ENCODE measurements around the gene PDZD7. TPM values are rescaled to one million over a fixed set of nuclear protein-coding genes. Genes with fewer than 3 reads are reported as not detected.
A peak's percentile ranks its signal among the peaks of the same experiment; 100 is the strongest.

The PDZD7 gene
- polyA plus RNA-seq, 1 donor from 2014 or later, result 1.5 TPM

GRCh38 chr10:101014966-101015581 is 15.9 kb downstream of the PDZD7 start:
- H3K36me3 ChIP-seq (ENCODE audit: insufficient read depth, low read length), result no peaks in the 10 kb centered on the region
- H3K27me3 ChIP-seq (ENCODE audit: insufficient read depth, low read depth, low read length), result peaks cover 48% of the 10 kb centered on the region
- no peaks in the 10 kb centered on the region for H3K9me3 ChIP-seq (ENCODE audit: low read length)
- H2AFZ ChIP-seq (ENCODE audit: low read depth, low read length), result no peak overlapping the region
- H3F3A ChIP-seq (ENCODE audit: insufficient read depth, low read length, poor library complexity, severe bottlenecking), result no peaks in the 10 kb centered on the region
- no peak overlapping the region for H3K27ac ChIP-seq (ENCODE audit: low read length)
- no peaks in the 10 kb centered on the region for H3K79me2 ChIP-seq (replicated peaks; ENCODE audit: insufficient read depth, low read length)
- H3K4me2 ChIP-seq (ENCODE audit: low read length), result no peak overlapping the region
- H3K4me3 ChIP-seq (ENCODE audit: low read length), result no peak overlapping the region
- TF ChIP-seq RAD21 (conservative IDR thresholded peaks at IDR 0.05) (no peak), CTCF (IDR thresholded peaks at IDR 0.05; ENCODE audit: poor library complexity, severe bottlenecking) (no peak), POLR2AphosphoS5 (IDR thresholded peaks at IDR 0.05) (no peak)
- no peaks in the 10 kb centered on the region for H4K20me1 ChIP-seq (ENCODE audit: insufficient read depth)
- H3K9me2 ChIP-seq (ENCODE audit: insufficient read depth, low read length), result no peaks in the 10 kb centered on the region
- H3K9ac ChIP-seq (ENCODE audit: low read length), result no peak overlapping the region

GRCh38 chr10:101014230-101014884 is 16.6 kb downstream of the PDZD7 start:
- Histone ChIP-seq H3K9me2 (ENCODE audit: insufficient read depth, low read length) (no peaks in the 10 kb centered on the region), H3K9me3 (ENCODE audit: low read length) (no peaks in the 10 kb centered on the region), H3K4me2 (ENCODE audit: low read length) (no peak overlapping the region), H3K27ac (ENCODE audit: low read length) (no peak overlapping the region), H3K27me3 (ENCODE audit: insufficient read depth, low read depth, low read length) (peaks cover 43% of the 10 kb centered on the region), H3K36me3 (ENCODE audit: insufficient read depth, low read length) (no peaks in the 10 kb centered on the region), H2AFZ (ENCODE audit: low read depth, low read length) (no peak overlapping the region), H4K20me1 (ENCODE audit: insufficient read depth) (no peaks in the 10 kb centered on the region), H3F3A (ENCODE audit: insufficient read depth, low read length, poor library complexity, severe bottlenecking) (no peaks in the 10 kb centered on the region), H3K4me3 (ENCODE audit: low read length) (no peak overlapping the region), H3K79me2 (replicated peaks; ENCODE audit: insufficient read depth, low read length) (no peaks in the 10 kb centered on the region), H3K9ac (ENCODE audit: low read length) (no peak overlapping the region)
- TF ChIP-seq REST (IDR thresholded peaks at IDR 0.05; ENCODE audit: borderline replicate concordance) (no peak), RAD21 (conservative IDR thresholded peaks at IDR 0.05) (peak; percentile 63), CTCF (IDR thresholded peaks at IDR 0.05; ENCODE audit: poor library complexity, severe bottlenecking) (peak; percentile 72), EZH2 (IDR thresholded peaks at IDR 0.05; ENCODE audit: borderline replicate concordance, insufficient read depth, low read length, poor library complexity, severe bottlenecking) (no peak), SMC3 (conservative IDR thresholded peaks at IDR 0.05; ENCODE audit: poor library complexity) (peak; percentile 57)

Measured in neural cell (in vitro differentiated cells).